GM12878 (cell line): ENCODE measurements around the gene BIRC5.

ENCODE experiments used
- BCL11A ChIP-seq: IDR thresholded peaks from 2 replicates; pipeline ENCODE4 v1.6.1; 2011; ENCODE audit warnings: low read depth, low read length
- BRCA1 ChIP-seq: IDR thresholded peaks from 2 replicates; pipeline ENCODE4 v1.6.1; 2011; ENCODE audit warnings: low read depth, low read length, improper control_type of control experiment
- CTCF ChIP-seq, 3 experiments: IDR thresholded peaks in 2 of 3; conservative IDR thresholded peaks in 1 of 3; 2 replicates each; pipeline ENCODE4 v1.5.1; 2011; ENCODE audit warnings: low read depth in 3 of 3, low read length in 3 of 3, mild to moderate bottlenecking in 3 of 3, control low read depth in 2 of 3, moderate library complexity in 2 of 3, inconsistent platforms in 1 of 3, mixed read lengths in 1 of 3; ENCODE audit not compliant: control insufficient read depth in 2 of 3, insufficient read depth in 1 of 3; ENCODE audit errors: extremely low read depth in 1 of 3
- E4F1 ChIP-seq: fragments of 450-650 bp; IDR thresholded peaks from 2 replicates; pipeline ENCODE4 v1.6.1; 2018; ENCODE audit warnings: borderline replicate concordance, mild to moderate bottlenecking; ENCODE audit not compliant: partially characterized antibody
- POLR2A ChIP-seq: IDR thresholded peaks from 2 replicates; pipeline ENCODE4 v1.6.1; 2011; ENCODE audit warnings: low read depth, mild to moderate bottlenecking, low read length
- RCOR1 ChIP-seq: conservative IDR thresholded peaks from 2 replicates; pipeline ENCODE4 v1.6.1; 2012; ENCODE audit warnings: low read depth, low read length, improper control_type of control experiment
- RFX5 ChIP-seq: IDR thresholded peaks from 2 replicates; pipeline ENCODE4 v1.6.1; 2011; ENCODE audit warnings: low read depth, low read length, improper control_type of control experiment
- ZNF274 ChIP-seq: IDR thresholded peaks from one replicate; pipeline ENCODE4 v1.8.0; 2011; ENCODE audit not compliant: insufficient read length, insufficient read depth

GRCh38 chr17:78185981-78186691 is 27.9 kb upstream of the BIRC5 start:
- no peak for TF ChIP-seq BRCA1
- TF ChIP-seq ZNF274, result no peak
- no peak for TF ChIP-seq RCOR1
- TF ChIP-seq POLR2A, result no peak
- no peak for TF ChIP-seq CTCF (IDR thresholded peaks at IDR 0.05 in 2 of 3, conservative IDR thresholded peaks at IDR 0.05 in 1 of 3; ENCODE audit: control insufficient read depth in 2 of 3, extremely low read depth in 1 of 3, insufficient read depth in 1 of 3, low read depth in 3 of 3, low read length in 3 of 3)
- no peak for TF ChIP-seq E4F1
- TF ChIP-seq BCL11A, result no peak
- no peak for TF ChIP-seq RFX5
